ENCODE measurements around the gene PPIP5K1. TPM values are rescaled to one million over a fixed set of nuclear protein-coding genes. Genes with fewer than 3 reads are reported as not detected.

The PPIP5K1 gene
- total and polyA plus RNA-seq, 5 experiments from 2014 or later, result 3.3 to 49.8 (median 7.0) TPM

- no peaks in the 10 kb centered on the region for H3K9me3 Mint-ChIP-seq
- peaks cover under 1 to 17% (median 14%) of the 10 kb centered on the region in 5 donors for H3K27me3 Mint-ChIP-seq
- no peak for ATAC-seq
- peaks cover 19 to 47% (median 32%) of the 10 kb centered on the region in 4 donors for H3K4me1 Mint-ChIP-seq
- no peak overlapping the region for H3K27ac Mint-ChIP-seq
- H3K36me3 Mint-ChIP-seq, result no peaks in the 10 kb centered on the region
- no peak for DNase-seq
- POLR2A ChIA-PET, result no interaction called here
- H3K4me3 Mint-ChIP-seq, result no peak overlapping the region
These were observed 68.6 kb downstream of the PPIP5K1 start for GRCh38 chr15:43521419-43521818.

GRCh38 chr15:43520138-43520537, 69.9 kb downstream of the PPIP5K1 start:
- ATAC-seq (no peak), DNase-seq (no peak)
- no peaks in the 10 kb centered on the region for H3K9me3 Mint-ChIP-seq
- POLR2A ChIA-PET, result no interaction called here
- no peaks in the 10 kb centered on the region for H3K36me3 Mint-ChIP-seq
- peaks cover 19 to 44% (median 31%) of the 10 kb centered on the region in 4 donors for H3K4me1 Mint-ChIP-seq
- peaks cover 5 to 27% (median 22%) of the 10 kb centered on the region in 5 donors for H3K27me3 Mint-ChIP-seq
- H3K4me3 Mint-ChIP-seq, result no peak overlapping the region
- peak overlapping the region in 1 of 10 donors; percentile 28 for H3K27ac Mint-ChIP-seq

GRCh38 chr15:43519196-43519595, 70.8 kb downstream of the PPIP5K1 start:
- Mint-ChIP-seq H3K27ac (peak overlapping the region in 3 of 10 donors; percentile 17 to 81 (median 64)), H3K4me3 (peak overlapping the region in 6 of 10 donors; percentile 33 to 84 (median 41)), H3K4me1 (peaks cover 18 to 40% (median 29%) of the 10 kb centered on the region in 4 donors), H3K27me3 (peaks cover 7 to 27% (median 26%) of the 10 kb centered on the region in 5 donors), H3K9me3 (no peaks in the 10 kb centered on the region), H3K36me3 (no peaks in the 10 kb centered on the region)
- ATAC-seq (no peak), DNase-seq (no peak)
- POLR2A ChIA-PET, result no interaction called here

GRCh38 chr15:43518197-43518761, 71.7 kb downstream of the PPIP5K1 start:
- H3K9me3 Mint-ChIP-seq, result no peaks in the 10 kb centered on the region
- peaks cover 7 to 27% (median 26%) of the 10 kb centered on the region in 5 donors for H3K27me3 Mint-ChIP-seq
- peak in 1 of 10 donors; percentile 14 for DNase-seq
- no peaks in the 10 kb centered on the region for H3K36me3 Mint-ChIP-seq
- H3K4me1 Mint-ChIP-seq, result peaks cover 17 to 40% (median 33%) of the 10 kb centered on the region in 4 donors
- peak overlapping the region in 6 of 10 donors; percentile 11 to 77 (median 38) for H3K27ac Mint-ChIP-seq
- peak; percentile 62 for ATAC-seq
- POLR2A ChIA-PET, result interaction anchor here (0.6 kb wide), 1 partner anchor 30 kb away, joined by 4 read pairs; no protein-coding TSS in a partner anchor
- H3K4me3 Mint-ChIP-seq, result peak overlapping the region; percentile 64 to 84 (median 74)

- ATAC-seq, result peak; percentile 38 to 46
- H3K4me3 Mint-ChIP-seq, result peak within 1 kb of the TSS; percentile 64 to 84 (median 74)
- no peaks in the 10 kb centered on the region for H3K9me3 Mint-ChIP-seq
- DNase-seq, result peak in 2 of 10 donors; percentile 16 to 20
- no peaks in the 10 kb centered on the region for H3K36me3 Mint-ChIP-seq
- peaks cover 7 to 27% (median 26%) of the 10 kb centered on the region in 5 donors for H3K27me3 Mint-ChIP-seq
- POLR2A ChIA-PET, result interaction anchor here (0.6 kb wide), 1 partner anchor 31 kb away, joined by 4 read pairs; no protein-coding TSS in a partner anchor
- peaks cover 17 to 40% (median 33%) of the 10 kb centered on the region in 4 donors for H3K4me1 Mint-ChIP-seq
- peak within 1 kb of the TSS in 7 of 10 donors; percentile 11 to 77 (median 40) for H3K27ac Mint-ChIP-seq
These were observed 72.4 kb downstream of the PPIP5K1 start, which contains the start of gene MAP1A for GRCh38 chr15:43517354-43518196. Gene MAP1A, plus strand, starts transcription at chr15:43517608. Its CDS starts 3,866 bp downstream, at chr15:43521474.

- Mint-ChIP-seq H3K36me3 (no peaks in the 10 kb centered on the region), H3K27me3 (peaks cover 7 to 27% (median 25%) of the 10 kb centered on the region in 5 donors), H3K27ac (peak overlapping the region in 1 of 10 donors; percentile 56), H3K9me3 (no peaks in the 10 kb centered on the region), H3K4me3 (peak overlapping the region in 5 of 10 donors; percentile 46 to 84 (median 69)), H3K4me1 (peaks cover 17 to 44% (median 35%) of the 10 kb centered on the region in 4 donors)
- POLR2A ChIA-PET, result no interaction called here
- no peak for ATAC-seq
- no peak for DNase-seq
These were observed 73.1 kb downstream of the PPIP5K1 start for GRCh38 chr15:43516801-43517353.

GRCh38 chr15:43516185-43516584, 73.8 kb downstream of the PPIP5K1 start:
- POLR2A ChIA-PET, result no interaction called here
- DNase-seq, result no peak
- Mint-ChIP-seq H3K4me1 (peaks cover 21 to 51% (median 41%) of the 10 kb centered on the region in 4 donors), H3K36me3 (no peaks in the 10 kb centered on the region), H3K27me3 (peaks cover 7 to 27% (median 26%) of the 10 kb centered on the region in 5 donors), H3K4me3 (no peak overlapping the region), H3K27ac (no peak overlapping the region), H3K9me3 (no peaks in the 10 kb centered on the region)
- no peak for ATAC-seq

GRCh38 chr15:43515741-43516140, 74.3 kb downstream of the PPIP5K1 start:
- peak overlapping the region in 1 of 10 donors; percentile 6 for H3K4me3 Mint-ChIP-seq
- peaks cover 7 to 27% (median 26%) of the 10 kb centered on the region in 5 donors for H3K27me3 Mint-ChIP-seq
- no peaks in the 10 kb centered on the region for H3K9me3 Mint-ChIP-seq
- H3K36me3 Mint-ChIP-seq, result no peaks in the 10 kb centered on the region
- DNase-seq (no peak), ATAC-seq (no peak)
- peaks cover 23 to 55% (median 44%) of the 10 kb centered on the region in 4 donors for H3K4me1 Mint-ChIP-seq
- POLR2A ChIA-PET, result no interaction called here
- H3K27ac Mint-ChIP-seq, result no peak overlapping the region

- ATAC-seq (no peak), DNase-seq (peak in 4 of 10 donors; percentile 16 to 44 (median 29))
- Mint-ChIP-seq H3K36me3 (no peaks in the 10 kb centered on the region), H3K4me3 (peak overlapping the region in 1 of 10 donors; percentile 62), H3K4me1 (peaks cover 29 to 59% (median 52%) of the 10 kb centered on the region in 4 donors), H3K9me3 (no peaks in the 10 kb centered on the region), H3K27me3 (peaks cover 7 to 27% (median 26%) of the 10 kb centered on the region in 5 donors), H3K27ac (peak overlapping the region in 1 of 10 donors; percentile 49)
- POLR2A ChIA-PET, result interaction anchor here (3.1 kb wide), 1 partner anchor 21 kb away, joined by 16 read pairs; the partner anchor contains the start of gene TP53BP1
These were observed 75.6 kb downstream of the PPIP5K1 start for GRCh38 chr15:43514241-43515057.

GRCh38 chr15:43513550-43513949, 76.5 kb downstream of the PPIP5K1 start:
- DNase-seq (no peak), ATAC-seq (no peak)
- H3K27me3 Mint-ChIP-seq, result peaks cover 7 to 27% (median 23%) of the 10 kb centered on the region in 5 donors
- H3K36me3 Mint-ChIP-seq, result no peaks in the 10 kb centered on the region
- H3K4me3 Mint-ChIP-seq, result no peak overlapping the region
- H3K9me3 Mint-ChIP-seq, result no peaks in the 10 kb centered on the region
- peaks cover 29 to 56% (median 47%) of the 10 kb centered on the region in 4 donors for H3K4me1 Mint-ChIP-seq
- H3K27ac Mint-ChIP-seq, result no peak overlapping the region
- POLR2A ChIA-PET, result interaction anchor here (3.1 kb wide), 1 partner anchor 20 kb away, joined by 16 read pairs; the partner anchor contains the start of gene TP53BP1

GRCh38 chr15:43511012-43511885, 78.8 kb downstream of the PPIP5K1 start:
- no peaks in the 10 kb centered on the region for H3K36me3 Mint-ChIP-seq
- peak overlapping the region; percentile 88 to 100 (median 94) for H3K4me3 Mint-ChIP-seq
- POLR2A ChIA-PET, result interaction anchor here (0.8 to 3.4 kb wide), 7 partner anchors 20 to 325 kb away, joined by 3 to 56 read pairs (median 7); partner anchors contain the start of genes CCNDBP1, LCMT2, PDIA3 and TP53BP1
- H3K4me1 Mint-ChIP-seq, result peaks cover 17 to 37% (median 27%) of the 10 kb centered on the region in 4 donors
- DNase-seq, result peak in 1 of 10 donors; percentile 18
- H3K27ac Mint-ChIP-seq, result peak overlapping the region; percentile 94 to 100 (median 98)
- peaks cover 0 to 11% (median 8%) of the 10 kb centered on the region in 5 donors for H3K27me3 Mint-ChIP-seq
- no peaks in the 10 kb centered on the region for H3K9me3 Mint-ChIP-seq
- ATAC-seq, result peak in 1 of 2 donors; percentile 27
